Natural killer cell (primary cell): Measurements from ENCODE around the gene PTH2R. TPM values are rescaled to one million over a fixed set of nuclear protein-coding genes. Genes with fewer than 3 reads are reported as not detected.

Experiments
- ATAC-seq, 3 donors: fragments of 150-1000 bp in 2 of 3; fragments of 200-7000 bp in 1 of 3; cut with Tn5 transposase; 1 replicate in 1 of 3; 2 replicates in 2 of 3; pipeline ENCODE4 v1.10.0; 2021; ENCODE audit warnings: mild to moderate bottlenecking in 2 of 3, moderate library complexity in 2 of 3
- DNase-seq, 2 donors: peaks; one replicate each; pipeline versions ENCODE4 v3.0.0 to v3.0.0-alpha.2; 2013 to 2021; ENCODE audit warnings: mixed read lengths in 1 of 2
- H3K27ac ChIP-seq: one replicate; pipeline ENCODE4 v1.5.1; 2013; ENCODE audit warnings: mild to moderate bottlenecking, low read length
- H3K27me3 ChIP-seq: one replicate; pipeline ENCODE4 v1.6.1; 2013; ENCODE audit warnings: low read length; ENCODE audit not compliant: control insufficient read depth, insufficient read depth
- H3K36me3 ChIP-seq: one replicate; pipeline ENCODE4 v1.6.1; 2013; ENCODE audit warnings: low read length; ENCODE audit not compliant: control insufficient read depth, insufficient read depth
- H3K4me1 ChIP-seq: one replicate; pipeline ENCODE4 v1.6.1; 2013; ENCODE audit warnings: low read length; ENCODE audit not compliant: control insufficient read depth, insufficient read depth
- H3K4me3 ChIP-seq: one replicate; pipeline ENCODE4 v1.5.1; 2013; ENCODE audit warnings: low read length
- H3K9me3 ChIP-seq: one replicate; pipeline ENCODE4 v1.6.1; 2013; ENCODE audit warnings: low read length; ENCODE audit not compliant: control insufficient read depth, insufficient read depth
- H3K27ac Mint-ChIP-seq, 2 donors: one replicate each; pipeline ENCODE4 v1.8.0; 2022; ENCODE audit warnings: mild to moderate bottlenecking in 2 of 2, mixed read lengths in 2 of 2, moderate library complexity in 1 of 2
- H3K27me3 Mint-ChIP-seq, 2 donors: one replicate each; pipeline ENCODE4 v1.8.0; 2022; ENCODE audit warnings: low read depth in 2 of 2, mixed read lengths in 2 of 2
- H3K36me3 Mint-ChIP-seq: one replicate; pipeline ENCODE4 v1.8.0; 2022; ENCODE audit warnings: mixed read lengths
- H3K4me1 Mint-ChIP-seq, 2 donors: one replicate each; pipeline ENCODE4 v1.8.0; 2022; ENCODE audit warnings: mixed read lengths in 2 of 2
- H3K4me3 Mint-ChIP-seq: one replicate; pipeline ENCODE4 v1.8.0; 2022; ENCODE audit warnings: mild to moderate bottlenecking, moderate library complexity, mixed read lengths
- H3K9me3 Mint-ChIP-seq, 2 donors: one replicate each; pipeline ENCODE4 v1.8.0; 2022; ENCODE audit warnings: mixed read lengths in 2 of 2
- CTCF ChIP-seq: fragments of 200-600 bp; IDR thresholded peaks from one replicate; pipeline ENCODE4 v1.8.0; 2022; ENCODE audit warnings: antibody characterized with exemption
- WGBS: methylation state at CpG from one replicate; pipeline ENCODE4 v1.1.7; 2013; ENCODE audit warnings: missing lambda C conversion rate; ENCODE audit not compliant: insufficient coverage; 5-methylcytosine and 5-hydroxymethylcytosine counted together
- intact Hi-C: fragments of 100-400 bp; cut with micrococcal nuclease; formaldehyde crosslinking; loops from one replicate; pipeline ENCODE4 v1.14.2; 2022
- total RNA-seq, 4 donors: library from RNA; stranded (reverse); fragments of 120-200 nt in 1 of 4; gene quantifications; one replicate each; pipeline versions ENCODE4 v1.2.3 to v1.2.4, GENCODE V29; 2013 to 2022

PTH2R gene
- total RNA-seq, 3 donors from 2014 or later (not counting 1 experiment from before 2014, with no cell fraction given): 0.50 to 0.65 (median 0.61) TPM

GRCh38 chr2:208451061-208451460 is 44.5 kb downstream of the PTH2R start:
- intact Hi-C loops: no loop called here

GRCh38 chr2:208454861-208455260 is 48.3 kb downstream of the PTH2R start:
- intact Hi-C loops: no loop called here
- Histone ChIP-seq H3K36me3 (no peaks in the 10 kb centered on the region), H3K4me1 (no peaks in the 10 kb centered on the region), H3K27ac (no peak overlapping the region), H3K9me3 (no peaks in the 10 kb centered on the region), H3K4me3 (no peak overlapping the region), H3K27me3 (no peaks in the 10 kb centered on the region)
- ATAC-seq (no peak), DNase-seq (no peak)
- Mint-ChIP-seq H3K27ac (no peak overlapping the region), H3K4me1 (no peaks in the 10 kb centered on the region), H3K36me3 (no peaks in the 10 kb centered on the region), H3K27me3 (no peaks in the 10 kb centered on the region), H3K4me3 (no peak overlapping the region), H3K9me3 (no peaks in the 10 kb centered on the region)
- TF ChIP-seq CTCF: no peak

More at GRCh38 chr2:208451061-208451460, 44.5 kb downstream of the PTH2R start:
- DNase-seq: no peak
- Mint-ChIP-seq H3K9me3 (no peaks in the 10 kb centered on the region), H3K27ac (no peak overlapping the region), H3K4me1 (no peaks in the 10 kb centered on the region), H3K4me3 (no peak overlapping the region), H3K36me3 (no peaks in the 10 kb centered on the region), H3K27me3 (no peaks in the 10 kb centered on the region)
- Histone ChIP-seq H3K27ac (no peak overlapping the region), H3K4me1 (no peaks in the 10 kb centered on the region), H3K9me3 (no peaks in the 10 kb centered on the region), H3K27me3 (no peaks in the 10 kb centered on the region), H3K4me3 (no peak overlapping the region), H3K36me3 (no peaks in the 10 kb centered on the region)
- no peak for TF ChIP-seq CTCF
- WGBS: 10% methylated on average over 2 of the region's 2 CpGs
- no peak for ATAC-seq

GRCh38 chr2:208463721-208464120 is 57.1 kb downstream of the PTH2R start:
- no CpG with 5 or more reads among the region's 3 CpGs for WGBS
- H3K36me3 ChIP-seq: no peaks in the 10 kb centered on the region
- Mint-ChIP-seq H3K4me1 (no peaks in the 10 kb centered on the region), H3K36me3 (no peaks in the 10 kb centered on the region), H3K9me3 (no peaks in the 10 kb centered on the region), H3K27ac (no peak overlapping the region), H3K27me3 (no peaks in the 10 kb centered on the region), H3K4me3 (no peak overlapping the region)
- ATAC-seq (no peak), DNase-seq (no peak)
- no peaks in the 10 kb centered on the region for H3K4me1 ChIP-seq
- H3K27ac ChIP-seq: no peak overlapping the region
- intact Hi-C loops: no loop called here
- no peaks in the 10 kb centered on the region for H3K27me3 ChIP-seq
- H3K4me3 ChIP-seq: no peak overlapping the region
- H3K9me3 ChIP-seq: no peaks in the 10 kb centered on the region
- TF ChIP-seq CTCF: no peak

- 90% methylated on average over 7 of the region's 8 CpGs for WGBS
- Mint-ChIP-seq H3K36me3 (no peaks in the 10 kb centered on the region), H3K27ac (no peak overlapping the region), H3K9me3 (no peaks in the 10 kb centered on the region), H3K4me1 (no peaks in the 10 kb centered on the region), H3K4me3 (no peak overlapping the region), H3K27me3 (no peaks in the 10 kb centered on the region)
- Histone ChIP-seq H3K27me3 (no peaks in the 10 kb centered on the region), H3K4me1 (no peaks in the 10 kb centered on the region), H3K4me3 (no peak overlapping the region), H3K9me3 (no peaks in the 10 kb centered on the region), H3K36me3 (no peaks in the 10 kb centered on the region), H3K27ac (no peak overlapping the region)
- intact Hi-C loops: no loop called here
- ATAC-seq (no peak), DNase-seq (no peak)
- no peak for TF ChIP-seq CTCF
These were observed 57.6 kb downstream of the PTH2R start for GRCh38 chr2:208464205-208464604.
